Choroid plexus epithelial cell (primary cell): Measurements from ENCODE around the gene MYO18B.

Experiments
- DNase-seq: peaks from one replicate; pipeline ENCODE4 v3.0.0-alpha.2; 2010; ENCODE audit warnings: low read depth
- H3K4me3 ChIP-seq: 2 replicates; pipeline ENCODE4 v1.5.1; 2011; ENCODE audit warnings: low read depth, mild to moderate bottlenecking, control low read depth, low read length, moderate library complexity
- TF ChIP-seq, protein P1 (sequence below): conservative IDR thresholded peaks from 2 replicates; pipeline ENCODE4 v1.5.1; 2011; ENCODE audit warnings: low read depth, mild to moderate bottlenecking, control low read depth, inconsistent platforms, low read length, moderate library complexity

The MYO18B gene

GRCh38 chr22:25754527-25755202 lies 12.7 kb downstream of the MYO18B start:
- no peak overlapping the region for H3K4me3 ChIP-seq
- TF ChIP-seq, protein P1, sequence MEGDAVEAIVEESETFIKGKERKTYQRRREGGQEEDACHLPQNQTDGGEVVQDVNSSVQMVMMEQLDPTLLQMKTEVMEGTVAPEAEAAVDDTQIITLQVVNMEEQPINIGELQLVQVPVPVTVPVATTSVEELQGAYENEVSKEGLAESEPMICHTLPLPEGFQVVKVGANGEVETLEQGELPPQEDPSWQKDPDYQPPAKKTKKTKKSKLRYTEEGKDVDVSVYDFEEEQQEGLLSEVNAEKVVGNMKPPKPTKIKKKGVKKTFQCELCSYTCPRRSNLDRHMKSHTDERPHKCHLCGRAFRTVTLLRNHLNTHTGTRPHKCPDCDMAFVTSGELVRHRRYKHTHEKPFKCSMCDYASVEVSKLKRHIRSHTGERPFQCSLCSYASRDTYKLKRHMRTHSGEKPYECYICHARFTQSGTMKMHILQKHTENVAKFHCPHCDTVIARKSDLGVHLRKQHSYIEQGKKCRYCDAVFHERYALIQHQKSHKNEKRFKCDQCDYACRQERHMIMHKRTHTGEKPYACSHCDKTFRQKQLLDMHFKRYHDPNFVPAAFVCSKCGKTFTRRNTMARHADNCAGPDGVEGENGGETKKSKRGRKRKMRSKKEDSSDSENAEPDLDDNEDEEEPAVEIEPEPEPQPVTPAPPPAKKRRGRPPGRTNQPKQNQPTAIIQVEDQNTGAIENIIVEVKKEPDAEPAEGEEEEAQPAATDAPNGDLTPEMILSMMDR, result no peak
- DNase-seq, result peak; percentile 76

DNA sequence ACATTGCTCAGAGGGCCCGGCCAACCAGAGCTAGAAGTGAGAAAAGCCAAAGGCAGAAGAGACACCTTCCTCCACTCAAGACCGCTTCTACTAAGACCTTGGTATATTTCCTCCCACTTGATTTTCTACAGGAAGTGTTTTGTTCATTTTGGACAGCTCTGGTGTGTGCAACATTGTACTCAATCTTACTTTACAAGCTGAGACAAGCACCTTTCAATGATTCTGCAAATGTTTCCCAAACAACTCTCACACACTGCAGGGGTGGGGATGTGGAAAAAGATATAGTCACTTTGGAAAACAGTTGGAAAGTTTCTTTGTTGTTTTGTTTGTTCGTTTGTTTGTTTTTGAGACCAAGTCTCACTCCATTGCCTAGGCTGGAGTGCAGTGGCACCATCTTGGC lies 15.7 kb downstream of the MYO18B start:
- TF ChIP-seq, protein P1, result no peak
- no peak for DNase-seq
- H3K4me3 ChIP-seq, result no peak overlapping the region

DNA sequence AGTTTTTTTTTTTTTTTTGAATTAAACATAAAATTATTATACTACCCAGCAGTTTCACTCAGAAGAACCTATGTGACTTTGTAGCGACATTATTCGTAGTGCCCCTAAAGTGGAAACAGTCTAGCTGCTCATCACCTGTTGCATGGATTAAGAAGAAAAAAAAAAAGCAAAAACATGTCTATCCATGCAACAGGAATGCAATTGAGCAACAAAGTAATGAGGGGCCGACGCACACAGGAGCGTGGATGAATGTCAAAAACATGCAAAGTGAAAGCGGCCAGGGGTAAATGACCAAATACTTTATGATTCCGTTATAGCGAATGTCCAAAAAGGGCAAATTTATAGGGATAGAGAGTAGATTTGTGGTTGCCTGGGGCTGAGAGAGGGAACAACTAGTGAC lies 16.3 kb downstream of the MYO18B start:
- TF ChIP-seq, protein P1, result no peak
- no peak for DNase-seq
- no peak overlapping the region for H3K4me3 ChIP-seq

DNA sequence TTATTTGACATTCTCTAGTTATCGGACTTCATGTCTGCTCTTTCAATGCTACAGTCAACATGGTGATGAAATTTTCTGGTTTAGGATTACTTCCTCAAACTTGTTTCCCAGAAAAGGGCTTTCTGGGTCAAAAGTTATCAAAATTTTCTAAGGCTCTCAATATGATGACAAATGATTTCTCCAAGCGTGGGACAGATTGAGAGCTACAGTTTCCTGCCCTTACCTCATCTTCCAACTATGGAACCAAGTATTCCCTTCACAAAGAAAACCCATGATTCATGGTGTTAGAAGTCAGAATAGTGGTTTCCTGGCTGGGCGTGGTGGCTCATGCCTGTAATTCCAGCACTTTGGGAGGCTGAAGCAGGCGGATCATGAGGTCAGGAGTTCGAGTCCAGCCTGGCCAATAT lies 17.8 kb downstream of the MYO18B start:
- DNase-seq, result peak; percentile 95
- no peak overlapping the region for H3K4me3 ChIP-seq
- TF ChIP-seq, protein P1, result no peak

GRCh38 chr22:25760294-25760693 lies 18.3 kb downstream of the MYO18B start:
- no peak overlapping the region for H3K4me3 ChIP-seq
- DNase-seq, result peak; percentile 31
- TF ChIP-seq, protein P1, result no peak

- TF ChIP-seq, protein P1, result no peak
- H3K4me3 ChIP-seq, result no peak overlapping the region
- no peak for DNase-seq
Observed at GRCh38 chr22:25760848-25761595, 19.0 kb downstream of the MYO18B start.
